CD4-positive, alpha-beta T cell treated with Interleukin-21 for 1 hour (primary cell): ENCODE measurements around the gene RASSF9.

Experiments
- DNase-seq: peaks from one replicate; pipeline ENCODE4 v3.0.0-alpha.2; 2020

RASSF9 gene

GRCh38 chr12:85820101-85820500 lies 16.1 kb downstream of the RASSF9 start:
- no peak for DNase-seq

GRCh38 chr12:85814741-85815140 lies 21.5 kb downstream of the RASSF9 start:
- no peak for DNase-seq

- DNase-seq, result no peak
These were observed 22.1 kb downstream of the RASSF9 start for GRCh38 chr12:85814071-85814470.

- DNase-seq, result no peak
These were observed 26.7 kb downstream of the RASSF9 start for GRCh38 chr12:85809500-85809899.

GRCh38 chr12:85807730-85808129 lies 28.5 kb downstream of the RASSF9 start:
- no peak for DNase-seq

GRCh38 chr12:85805654-85806053 lies 30.6 kb downstream of the RASSF9 start:
- DNase-seq, result no peak

- no peak for DNase-seq
These were observed 31.5 kb downstream of the RASSF9 start for GRCh38 chr12:85804663-85805062.

GRCh38 chr12:85803923-85804322 lies 32.3 kb downstream of the RASSF9 start:
- no peak for DNase-seq

- no peak for DNase-seq
These were observed 33.0 kb downstream of the RASSF9 start for GRCh38 chr12:85803231-85803630.

GRCh38 chr12:85798122-85798521 lies 38.1 kb downstream of the RASSF9 start:
- no peak for DNase-seq

GRCh38 chr12:85796001-85796400 lies 40.2 kb downstream of the RASSF9 start:
- no peak for DNase-seq

- no peak for DNase-seq
These were observed 41.7 kb downstream of the RASSF9 start for GRCh38 chr12:85794531-85794930.

GRCh38 chr12:85784096-85784720 lies 52.0 kb downstream of the RASSF9 start:
- DNase-seq, result no peak

- DNase-seq, result no peak
These were observed 53.5 kb downstream of the RASSF9 start for GRCh38 chr12:85782711-85783110.

- no peak for DNase-seq
These were observed 54.4 kb downstream of the RASSF9 start for GRCh38 chr12:85781766-85782165.

- no peak for DNase-seq
These were observed 56.4 kb downstream of the RASSF9 start for GRCh38 chr12:85779768-85780167.

GRCh38 chr12:85775091-85775490 lies 61.1 kb downstream of the RASSF9 start:
- DNase-seq, result no peak

- DNase-seq, result no peak
These were observed 70.7 kb downstream of the RASSF9 start for GRCh38 chr12:85765453-85765869.

- DNase-seq, result no peak
These were observed 76.6 kb downstream of the RASSF9 start for GRCh38 chr12:85759623-85760022.

GRCh38 chr12:85759091-85759490 lies 77.1 kb downstream of the RASSF9 start:
- DNase-seq, result no peak

- DNase-seq, result no peak
These were observed 80.4 kb downstream of the RASSF9 start for GRCh38 chr12:85755760-85756159.
